HepG2 (cell line): Measurements from ENCODE around the gene SLC12A3. TPM values are rescaled to one million over a fixed set of nuclear protein-coding genes. Genes with fewer than 3 reads are reported as not detected.

ENCODE experiments used
- ETV6 ChIP-seq: sonication (generic); formaldehyde crosslinking; conservative IDR thresholded peaks from 2 replicates; pipeline ENCODE4 v1.4.0; 2020; ENCODE audit warnings: missing genetic modification reagents
- FOXM1 ChIP-seq: sonication (generic); formaldehyde crosslinking; IDR thresholded peaks from 2 replicates; pipeline ENCODE4 v1.5.0; 2020; ENCODE audit warnings: missing genetic modification reagents
- GATAD1 ChIP-seq: IDR thresholded peaks from 2 replicates; pipeline ENCODE4 v1.6.1; 2016; ENCODE audit warnings: missing genetic modification reagents, missing compliant biosample characterization
- HDAC2 ChIP-seq: sonication (generic); formaldehyde crosslinking; IDR thresholded peaks from 2 replicates; pipeline ENCODE4 v1.4.0; 2020; ENCODE audit warnings: missing genetic modification reagents
- HES4 ChIP-seq: sonication (generic); formaldehyde crosslinking; IDR thresholded peaks from 2 replicates; pipeline ENCODE4 v1.9.0; 2021; ENCODE audit warnings: mild to moderate bottlenecking, missing genetic modification reagents, borderline replicate concordance
- HNRNPLL ChIP-seq: fragments of 200-400 bp; formaldehyde crosslinking; IDR thresholded peaks from 2 replicates; pipeline ENCODE4 v1.6.1; 2017; ENCODE audit warnings: mild to moderate bottlenecking, low read depth, low read length; ENCODE audit not compliant: poor library complexity, severe bottlenecking
- PITX1 ChIP-seq: sonication (generic); formaldehyde crosslinking; IDR thresholded peaks from 2 replicates; pipeline ENCODE4 v1.5.1; 2020; ENCODE audit warnings: mild to moderate bottlenecking, missing genetic modification reagents
- RFXANK ChIP-seq: IDR thresholded peaks from 2 replicates; pipeline ENCODE4 v1.6.1; 2016
- SALL1 ChIP-seq: sonication (generic); formaldehyde crosslinking; IDR thresholded peaks from 2 replicates; pipeline ENCODE4 v1.8.0; 2022; ENCODE audit warnings: mild to moderate bottlenecking, missing genetic modification reagents
- SMAD1 ChIP-seq: sonication (generic); formaldehyde crosslinking; IDR thresholded peaks from 2 replicates; pipeline ENCODE4 v1.4.0; 2020; ENCODE audit warnings: missing genetic modification reagents, low read depth, mild to moderate bottlenecking, borderline replicate concordance
- ZNF136 ChIP-seq: sonication (generic); formaldehyde crosslinking; IDR thresholded peaks from 2 replicates; pipeline ENCODE4 v1.8.1; 2022; ENCODE audit warnings: low read depth, mild to moderate bottlenecking, moderate library complexity, missing genetic modification reagents
- ZNF234 ChIP-seq: sonication (generic); formaldehyde crosslinking; conservative IDR thresholded peaks from 2 replicates; pipeline ENCODE4 v1.5.1; 2020; ENCODE audit warnings: mild to moderate bottlenecking, missing genetic modification reagents
- ZNF263 ChIP-seq: sonication (generic); formaldehyde crosslinking; IDR thresholded peaks from 2 replicates; pipeline ENCODE4 v1.4.0; 2020; ENCODE audit warnings: missing genetic modification reagents
- ZNF547 ChIP-seq: sonication (generic); formaldehyde crosslinking; IDR thresholded peaks from 2 replicates; pipeline ENCODE4 v1.5.1; 2020; ENCODE audit warnings: mild to moderate bottlenecking, missing genetic modification reagents
- polyA plus RNA-seq, 8 experiments: library from polyadenylated mRNA; depleted of rRNA in 3 of 8; stranded (reverse) in 7 of 8; unstranded in 1 of 8; fragments of >200 nt; fragmentation: Illumina TruSeq in 4 of 8; extraction: Trizol in 4 of 8; gene quantifications; 2 replicates each; pipeline versions ENCODE4 v1.2.1 to v1.2.3, GENCODE V29; 2011 to 2016; ENCODE audit warnings: low read depth in 4 of 8, missing spikeins in 1 of 8, mixed read lengths in 1 of 8; ENCODE audit not compliant: insufficient read depth in 1 of 8
- total RNA-seq, 5 experiments: library from RNA; depleted of rRNA; stranded (reverse); fragments of >200 nt; fragmentation: Illumina TruSeq; extraction: Trizol; gene quantifications; 2 replicates each; pipeline ENCODE4 v1.2.3, GENCODE V29; 2016; ENCODE audit warnings: low read depth in 1 of 5
- TF ChIP-seq, protein P1 (sequence below): sonication (generic); formaldehyde crosslinking; IDR thresholded peaks from 2 replicates; pipeline ENCODE4 v1.4.0; 2020; ENCODE audit warnings: missing genetic modification reagents
- TF ChIP-seq, protein P2 (sequence below): sonication (generic); formaldehyde crosslinking; IDR thresholded peaks from 2 replicates; pipeline ENCODE4 v1.5.1; 2020; ENCODE audit warnings: mild to moderate bottlenecking, missing genetic modification reagents, moderate library complexity
- TF ChIP-seq, protein P3 (sequence below): sonication (generic); formaldehyde crosslinking; IDR thresholded peaks from 2 replicates; pipeline ENCODE4 v1.5.1; 2020; ENCODE audit warnings: mild to moderate bottlenecking, missing genetic modification reagents, borderline replicate concordance
- TF ChIP-seq, protein P4 (sequence below): sonication (generic); formaldehyde crosslinking; IDR thresholded peaks from 2 replicates; pipeline ENCODE4 v1.4.0; 2020; ENCODE audit warnings: missing genetic modification reagents
- TF ChIP-seq, protein P5 (sequence below): sonication (generic); formaldehyde crosslinking; IDR thresholded peaks from 2 replicates; pipeline ENCODE4 v1.4.0; 2020; ENCODE audit warnings: mild to moderate bottlenecking, missing genetic modification reagents

Gene SLC12A3
- total and polyA plus RNA-seq, 2 of the 13 experiments (the other 11 are each of a cell fraction or from before 2014, with no cell fraction given), result 6.2 TPM; not detected in 1

DNA sequence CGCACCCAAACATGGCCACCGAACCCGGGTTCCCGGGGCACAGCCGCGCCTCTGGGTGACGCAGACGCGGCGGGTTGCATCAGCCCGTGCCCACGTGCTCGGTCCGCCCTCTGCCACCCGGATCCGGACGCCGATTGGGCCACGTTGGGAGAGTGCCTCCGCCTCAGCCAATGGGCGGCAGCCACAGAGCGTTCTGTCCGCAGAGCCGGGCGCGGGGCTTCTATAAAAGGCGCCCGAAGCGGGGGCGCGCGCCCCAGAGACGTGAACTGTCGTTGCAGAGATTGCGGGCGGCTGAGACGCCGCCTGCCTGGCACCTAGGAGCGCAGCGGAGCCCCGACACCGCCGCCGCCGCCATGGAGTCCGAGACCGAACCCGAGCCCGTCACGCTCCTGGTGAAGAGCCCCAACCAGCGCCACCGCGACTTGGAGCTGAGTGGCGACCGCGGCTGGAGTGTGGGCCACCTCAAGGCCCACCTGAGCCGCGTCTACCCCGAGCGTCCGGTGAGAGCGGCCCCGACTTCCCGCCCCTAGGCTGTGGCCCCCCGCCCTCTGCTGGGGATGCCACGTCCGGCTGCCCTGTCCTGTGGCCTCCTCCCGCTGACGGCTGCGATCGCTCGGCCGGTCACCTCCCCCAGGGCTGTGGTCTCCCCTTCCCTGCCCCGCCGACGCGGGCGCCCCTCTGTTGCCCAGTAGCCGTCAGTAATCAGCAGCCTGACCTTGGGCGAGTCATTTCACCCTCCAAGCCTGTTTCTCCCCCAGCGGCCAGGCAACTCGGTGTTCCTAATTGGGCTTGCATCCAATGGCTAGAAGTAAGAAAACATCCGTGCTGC, 67.1 kb downstream of the SLC12A3 start, which contains the start of gene HERPUD1 (continued):
- TF ChIP-seq, protein P1, sequence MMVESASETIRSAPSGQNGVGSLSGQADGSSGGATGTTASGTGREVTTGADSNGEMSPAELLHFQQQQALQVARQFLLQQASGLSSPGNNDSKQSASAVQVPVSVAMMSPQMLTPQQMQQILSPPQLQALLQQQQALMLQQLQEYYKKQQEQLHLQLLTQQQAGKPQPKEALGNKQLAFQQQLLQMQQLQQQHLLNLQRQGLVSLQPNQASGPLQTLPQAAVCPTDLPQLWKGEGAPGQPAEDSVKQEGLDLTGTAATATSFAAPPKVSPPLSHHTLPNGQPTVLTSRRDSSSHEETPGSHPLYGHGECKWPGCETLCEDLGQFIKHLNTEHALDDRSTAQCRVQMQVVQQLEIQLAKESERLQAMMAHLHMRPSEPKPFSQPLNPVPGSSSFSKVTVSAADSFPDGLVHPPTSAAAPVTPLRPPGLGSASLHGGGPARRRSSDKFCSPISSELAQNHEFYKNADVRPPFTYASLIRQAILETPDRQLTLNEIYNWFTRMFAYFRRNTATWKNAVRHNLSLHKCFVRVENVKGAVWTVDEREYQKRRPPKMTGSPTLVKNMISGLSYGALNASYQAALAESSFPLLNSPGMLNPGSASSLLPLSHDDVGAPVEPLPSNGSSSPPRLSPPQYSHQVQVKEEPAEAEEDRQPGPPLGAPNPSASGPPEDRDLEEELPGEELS (CRISPR knock-in tag), result peak; percentile 69
- 0 out of 2 replicates have a peak, but pooled peaks have one; percentile 57 for TF ChIP-seq HES4
- TF ChIP-seq ZNF234 (CRISPR knock-in tag), result peak; percentile 19; the same call in 1 of the 2 replicates
- TF ChIP-seq SMAD1 (CRISPR knock-in tag), result peak; percentile 57; the same call in 1 of the 2 replicates
- TF ChIP-seq HDAC2 (CRISPR knock-in tag), result peak; percentile 71
- peak; percentile 87 for TF ChIP-seq SALL1
- TF ChIP-seq, protein P2, sequence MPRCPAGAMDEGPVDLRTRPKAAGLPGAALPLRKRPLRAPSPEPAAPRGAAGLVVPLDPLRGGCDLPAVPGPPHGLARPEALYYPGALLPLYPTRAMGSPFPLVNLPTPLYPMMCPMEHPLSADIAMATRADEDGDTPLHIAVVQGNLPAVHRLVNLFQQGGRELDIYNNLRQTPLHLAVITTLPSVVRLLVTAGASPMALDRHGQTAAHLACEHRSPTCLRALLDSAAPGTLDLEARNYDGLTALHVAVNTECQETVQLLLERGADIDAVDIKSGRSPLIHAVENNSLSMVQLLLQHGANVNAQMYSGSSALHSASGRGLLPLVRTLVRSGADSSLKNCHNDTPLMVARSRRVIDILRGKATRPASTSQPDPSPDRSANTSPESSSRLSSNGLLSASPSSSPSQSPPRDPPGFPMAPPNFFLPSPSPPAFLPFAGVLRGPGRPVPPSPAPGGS, result peak; percentile 50; the same call in 1 of the 2 replicates
- no peak for TF ChIP-seq ZNF263 (CRISPR knock-in tag)
- peak; percentile 88 for TF ChIP-seq PITX1 (CRISPR knock-in tag)
- TF ChIP-seq ZNF136, result peak; percentile 73; the same call in 1 of the 2 replicates
- TF ChIP-seq HNRNPLL, result peak; percentile 72
- TF ChIP-seq RFXANK (CRISPR knock-in tag), result peak; percentile 89
- peak; percentile 81; the same call in 1 of the 2 replicates for TF ChIP-seq ZNF547
- peak; percentile 81 for TF ChIP-seq GATAD1 (CRISPR knock-in tag)
- TF ChIP-seq, protein P3, sequence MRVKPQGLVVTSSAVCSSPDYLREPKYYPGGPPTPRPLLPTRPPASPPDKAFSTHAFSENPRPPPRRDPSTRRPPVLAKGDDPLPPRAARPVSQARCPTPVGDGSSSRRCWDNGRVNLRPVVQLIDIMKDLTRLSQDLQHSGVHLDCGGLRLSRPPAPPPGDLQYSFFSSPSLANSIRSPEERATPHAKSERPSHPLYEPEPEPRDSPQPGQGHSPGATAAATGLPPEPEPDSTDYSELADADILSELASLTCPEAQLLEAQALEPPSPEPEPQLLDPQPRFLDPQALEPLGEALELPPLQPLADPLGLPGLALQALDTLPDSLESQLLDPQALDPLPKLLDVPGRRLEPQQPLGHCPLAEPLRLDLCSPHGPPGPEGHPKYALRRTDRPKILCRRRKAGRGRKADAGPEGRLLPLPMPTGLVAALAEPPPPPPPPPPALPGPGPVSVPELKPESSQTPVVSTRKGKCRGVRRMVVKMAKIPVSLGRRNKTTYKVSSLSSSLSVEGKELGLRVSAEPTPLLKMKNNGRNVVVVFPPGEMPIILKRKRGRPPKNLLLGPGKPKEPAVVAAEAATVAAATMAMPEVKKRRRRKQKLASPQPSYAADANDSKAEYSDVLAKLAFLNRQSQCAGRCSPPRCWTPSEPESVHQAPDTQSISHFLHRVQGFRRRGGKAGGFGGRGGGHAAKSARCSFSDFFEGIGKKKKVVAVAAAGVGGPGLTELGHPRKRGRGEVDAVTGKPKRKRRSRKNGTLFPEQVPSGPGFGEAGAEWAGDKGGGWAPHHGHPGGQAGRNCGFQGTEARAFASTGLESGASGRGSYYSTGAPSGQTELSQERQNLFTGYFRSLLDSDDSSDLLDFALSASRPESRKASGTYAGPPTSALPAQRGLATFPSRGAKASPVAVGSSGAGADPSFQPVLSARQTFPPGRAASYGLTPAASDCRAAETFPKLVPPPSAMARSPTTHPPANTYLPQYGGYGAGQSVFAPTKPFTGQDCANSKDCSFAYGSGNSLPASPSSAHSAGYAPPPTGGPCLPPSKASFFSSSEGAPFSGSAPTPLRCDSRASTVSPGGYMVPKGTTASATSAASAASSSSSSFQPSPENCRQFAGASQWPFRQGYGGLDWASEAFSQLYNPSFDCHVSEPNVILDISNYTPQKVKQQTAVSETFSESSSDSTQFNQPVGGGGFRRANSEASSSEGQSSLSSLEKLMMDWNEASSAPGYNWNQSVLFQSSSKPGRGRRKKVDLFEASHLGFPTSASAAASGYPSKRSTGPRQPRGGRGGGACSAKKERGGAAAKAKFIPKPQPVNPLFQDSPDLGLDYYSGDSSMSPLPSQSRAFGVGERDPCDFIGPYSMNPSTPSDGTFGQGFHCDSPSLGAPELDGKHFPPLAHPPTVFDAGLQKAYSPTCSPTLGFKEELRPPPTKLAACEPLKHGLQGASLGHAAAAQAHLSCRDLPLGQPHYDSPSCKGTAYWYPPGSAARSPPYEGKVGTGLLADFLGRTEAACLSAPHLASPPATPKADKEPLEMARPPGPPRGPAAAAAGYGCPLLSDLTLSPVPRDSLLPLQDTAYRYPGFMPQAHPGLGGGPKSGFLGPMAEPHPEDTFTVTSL, result peak; percentile 67
- TF ChIP-seq, protein P4, sequence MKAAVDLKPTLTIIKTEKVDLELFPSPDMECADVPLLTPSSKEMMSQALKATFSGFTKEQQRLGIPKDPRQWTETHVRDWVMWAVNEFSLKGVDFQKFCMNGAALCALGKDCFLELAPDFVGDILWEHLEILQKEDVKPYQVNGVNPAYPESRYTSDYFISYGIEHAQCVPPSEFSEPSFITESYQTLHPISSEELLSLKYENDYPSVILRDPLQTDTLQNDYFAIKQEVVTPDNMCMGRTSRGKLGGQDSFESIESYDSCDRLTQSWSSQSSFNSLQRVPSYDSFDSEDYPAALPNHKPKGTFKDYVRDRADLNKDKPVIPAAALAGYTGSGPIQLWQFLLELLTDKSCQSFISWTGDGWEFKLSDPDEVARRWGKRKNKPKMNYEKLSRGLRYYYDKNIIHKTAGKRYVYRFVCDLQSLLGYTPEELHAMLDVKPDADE (CRISPR knock-in tag), result no peak; the same call in 1 of the 2 replicates
- TF ChIP-seq, protein P5, sequence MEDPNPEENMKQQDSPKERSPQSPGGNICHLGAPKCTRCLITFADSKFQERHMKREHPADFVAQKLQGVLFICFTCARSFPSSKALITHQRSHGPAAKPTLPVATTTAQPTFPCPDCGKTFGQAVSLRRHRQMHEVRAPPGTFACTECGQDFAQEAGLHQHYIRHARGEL (CRISPR knock-in tag), result peak; percentile 96
- TF ChIP-seq FOXM1 (CRISPR knock-in tag), result no peak
- TF ChIP-seq ETV6, result peak; percentile 65
